Neural progenitor cell (in vitro differentiated cells): ENCODE data around the gene PHLDA1. TPM values are rescaled to one million over a fixed set of nuclear protein-coding genes. Genes with fewer than 3 reads are reported as not detected.

Source experiments
- DNase-seq: peaks from one replicate; pipeline ENCODE4 v3.0.0-alpha.2; 2016; ENCODE audit warnings: low spot score
- H2AFZ ChIP-seq: fragments of 200-600 bp; sonication (generic); replicated peaks from 2 replicates; pipeline ENCODE4 v1.6.1; 2016; ENCODE audit warnings: antibody characterized with exemption
- H3F3A ChIP-seq: fragments of 200-600 bp; sonication (generic); 2 replicates; pipeline ENCODE4 v1.6.1; 2016; ENCODE audit warnings: antibody characterized with exemption, low read depth
- H3K27ac ChIP-seq: fragments of 200-600 bp; sonication (generic); 2 replicates; pipeline ENCODE4 v1.5.1; 2016; ENCODE audit warnings: mild to moderate bottlenecking
- H3K27me3 ChIP-seq: fragments of 200-600 bp; sonication (generic); 2 replicates; pipeline ENCODE4 v1.6.1; 2016; ENCODE audit warnings: mild to moderate bottlenecking, moderate library complexity
- H3K36me3 ChIP-seq: fragments of 200-600 bp; sonication (generic); 2 replicates; pipeline ENCODE4 v1.5.1; 2016
- H3K4me1 ChIP-seq: fragments of 200-600 bp; sonication (generic); 2 replicates; pipeline ENCODE4 v1.6.1; 2016; ENCODE audit warnings: mixed run types
- H3K4me2 ChIP-seq: fragments of 200-600 bp; sonication (generic); 2 replicates; pipeline ENCODE4 v1.6.1; 2016
- H3K4me3 ChIP-seq: fragments of 200-600 bp; sonication (generic); 2 replicates; pipeline ENCODE4 v1.5.1; 2016
- H3K79me2 ChIP-seq: fragments of 200-600 bp; sonication (generic); 2 replicates; pipeline ENCODE4 v1.6.1; 2016; ENCODE audit warnings: low read depth
- H3K9ac ChIP-seq: fragments of 200-600 bp; sonication (generic); 2 replicates; pipeline ENCODE4 v1.6.1; 2016
- H3K9me3 ChIP-seq: fragments of 200-600 bp; sonication (generic); 2 replicates; pipeline ENCODE4 v1.5.1; 2016; ENCODE audit warnings: low read depth
- H4K20me1 ChIP-seq: fragments of 200-600 bp; sonication (generic); 2 replicates; pipeline ENCODE4 v1.6.1; 2016; ENCODE audit warnings: low read depth
- H3K27ac Mint-ChIP-seq: 3 replicates; pipeline ENCODE4 v1.8.0; 2021; ENCODE audit warnings: mixed read lengths
- H3K27me3 Mint-ChIP-seq: 2 replicates; pipeline ENCODE4 v1.8.0; 2022; ENCODE audit warnings: low read depth, mild to moderate bottlenecking, inconsistent platforms, moderate library complexity, mixed read lengths; ENCODE audit not compliant: insufficient read depth
- H3K36me3 Mint-ChIP-seq: 3 replicates; pipeline ENCODE4 v1.8.0; 2021; ENCODE audit warnings: mixed read lengths
- H3K4me1 Mint-ChIP-seq: 3 replicates; pipeline ENCODE4 v1.8.0; 2021; ENCODE audit warnings: mixed read lengths
- H3K4me3 Mint-ChIP-seq: 3 replicates; pipeline ENCODE4 v1.8.0; 2021; ENCODE audit warnings: mild to moderate bottlenecking, moderate library complexity, mixed read lengths
- H3K9me3 Mint-ChIP-seq: 3 replicates; pipeline ENCODE4 v1.8.0; 2020; ENCODE audit warnings: mixed read lengths
- CTCF ChIP-seq: fragments of 200-600 bp; sonication (generic); IDR thresholded peaks from 2 replicates; pipeline ENCODE4 v1.5.1; 2017; ENCODE audit warnings: antibody characterized with exemption, mild to moderate bottlenecking
- EZH2 ChIP-seq: fragments of 200-600 bp; sonication (generic); IDR thresholded peaks from 2 replicates; pipeline ENCODE4 v1.6.1; 2017; ENCODE audit warnings: antibody characterized with exemption, mild to moderate bottlenecking, moderate library complexity
- EZH2phosphoT487 ChIP-seq: fragments of 200-600 bp; sonication (generic); IDR thresholded peaks from 2 replicates; pipeline ENCODE4 v1.6.1; 2017; ENCODE audit warnings: antibody characterized with exemption
- total RNA-seq: library from RNA; depleted of rRNA; stranded (reverse); fragments of >200 nt; gene quantifications from 2 replicates; pipeline ENCODE4 v1.2.3, GENCODE V29; 2015; ENCODE audit warnings: low replicate concordance

Gene PHLDA1
- 1.1 and 1.2 TPM in 2 replicates for total RNA-seq

GRCh38 chr12:76031414-76032042 lies at the start of gene PHLDA1:
Gene PHLDA1 (minus strand): TSS chr12:76031776.
- Histone ChIP-seq H3K27ac (no peak within 1 kb of the TSS), H3K4me1 (peaks cover 23% of the 10 kb centered on the region), H3K9me3 (no peaks in the 10 kb centered on the region), H3K36me3 (no peaks in the 10 kb centered on the region), H3K4me3 (peak within 1 kb of the TSS; percentile 72), H3K4me2 (peak within 1 kb of the TSS; percentile 100), H3K9ac (peak within 1 kb of the TSS; percentile 11), H3K27me3 (peaks cover 29% of the 10 kb centered on the region), H2AFZ (peak within 1 kb of the TSS; percentile 92), H3K79me2 (peaks cover 19% of the 10 kb centered on the region), H3F3A (peaks cover 33% of the 10 kb centered on the region), H4K20me1 (peaks cover 13% of the 10 kb centered on the region)
- H3K36me3 Mint-ChIP-seq: no peaks in the 10 kb centered on the region
- H3K9me3 Mint-ChIP-seq: no peaks in the 10 kb centered on the region
- H3K27me3 Mint-ChIP-seq: peaks cover 6% of the 10 kb centered on the region
- peak within 1 kb of the TSS; percentile 93 for H3K27ac Mint-ChIP-seq
- H3K4me3 Mint-ChIP-seq: peak within 1 kb of the TSS; percentile 98
- H3K4me1 Mint-ChIP-seq: peaks cover 31% of the 10 kb centered on the region
- TF ChIP-seq CTCF (peak; percentile 42), EZH2 (peak; percentile 44), EZH2phosphoT487 (no peak)
- peak; percentile 93 for DNase-seq

DNA sequence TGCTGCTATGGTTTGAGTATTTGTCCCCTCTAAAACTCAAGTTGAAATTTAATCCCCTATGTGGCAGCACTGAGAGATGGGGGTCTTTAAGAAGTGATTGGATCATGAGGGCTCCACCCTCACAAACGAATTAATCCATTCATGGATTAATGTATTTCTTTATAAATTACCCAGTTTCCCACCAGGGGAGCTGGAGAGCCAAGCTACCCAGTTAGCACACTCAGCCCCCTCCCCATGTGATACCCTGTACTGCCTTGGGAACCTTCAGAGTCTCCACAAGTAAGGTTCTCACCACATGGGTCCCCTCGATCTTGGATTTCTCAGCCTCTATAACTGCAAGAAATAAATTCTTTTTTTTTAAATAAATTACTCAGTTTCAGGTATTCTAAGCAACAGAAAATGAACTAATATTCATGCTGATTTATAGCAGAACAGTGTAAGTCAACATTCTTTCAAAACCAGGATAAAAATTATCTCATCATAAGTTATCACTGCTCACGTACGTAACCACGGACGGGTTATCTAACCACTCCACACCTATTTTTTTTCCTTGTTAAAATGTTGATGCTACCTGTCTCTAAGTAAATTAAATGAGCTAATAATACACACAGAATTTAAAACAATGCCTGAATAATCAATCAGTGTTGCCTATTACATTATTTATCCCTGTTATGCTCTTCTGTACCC lies 49.3 kb upstream of the PHLDA1 start:
- Histone ChIP-seq H3K4me3 (peak overlapping the region; percentile 92), H4K20me1 (peaks cover 79% of the 10 kb centered on the region)
- H3K27ac Mint-ChIP-seq: no peak overlapping the region

DNA sequence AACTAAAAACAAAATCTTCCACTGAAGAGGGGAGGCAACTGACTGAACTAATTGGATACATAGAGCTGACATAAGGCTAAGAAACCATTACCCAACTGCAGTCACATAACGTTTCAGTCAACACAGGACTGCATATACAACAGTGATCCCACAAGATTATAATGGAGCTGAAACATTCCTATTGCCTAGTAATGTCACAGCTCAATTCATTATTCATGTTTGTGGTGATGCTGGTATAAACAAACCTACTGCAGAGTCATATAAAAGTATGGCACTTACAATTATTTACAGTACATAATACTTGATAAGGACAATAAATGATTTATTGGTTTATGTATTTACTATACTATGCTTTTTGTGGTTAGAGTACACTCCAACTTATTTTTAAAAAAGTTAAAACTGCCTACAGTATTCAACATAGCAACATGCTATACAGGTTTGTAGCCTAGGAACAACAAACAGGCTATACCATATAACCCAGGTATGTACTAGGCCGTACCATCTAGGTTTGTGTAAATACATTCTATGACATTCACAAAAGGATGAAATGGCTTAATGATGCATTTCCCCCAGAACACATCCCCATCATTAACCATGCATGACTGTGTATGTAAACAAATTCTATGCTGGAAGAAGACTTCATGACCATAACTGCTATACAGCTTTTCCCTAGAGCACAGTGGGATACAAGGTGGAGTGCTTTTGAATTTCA lies 48.6 kb upstream of the PHLDA1 start:
- Histone ChIP-seq H3K9ac (no peak overlapping the region), H4K20me1 (peaks cover 86% of the 10 kb centered on the region), H3K4me3 (no peak overlapping the region), H3K79me2 (peaks cover 93% of the 10 kb centered on the region), H3K9me3 (no peaks in the 10 kb centered on the region), H3K27me3 (no peaks in the 10 kb centered on the region), H3K27ac (no peak overlapping the region), H3K36me3 (no peaks in the 10 kb centered on the region), H2AFZ (no peak overlapping the region), H3F3A (peaks cover 10% of the 10 kb centered on the region), H3K4me1 (peaks cover 17% of the 10 kb centered on the region), H3K4me2 (no peak overlapping the region)
- no peak overlapping the region for H3K4me3 Mint-ChIP-seq
- no peak for DNase-seq
- H3K27ac Mint-ChIP-seq: no peak overlapping the region
- H3K4me1 Mint-ChIP-seq: peaks cover 16% of the 10 kb centered on the region
- H3K27me3 Mint-ChIP-seq: peaks cover 2% of the 10 kb centered on the region
- peaks cover 62% of the 10 kb centered on the region for H3K36me3 Mint-ChIP-seq
- H3K9me3 Mint-ChIP-seq: peaks cover 54% of the 10 kb centered on the region
- TF ChIP-seq CTCF (no peak), EZH2 (no peak), EZH2phosphoT487 (no peak)

More for the DNA sequence above, 49.3 kb upstream of the PHLDA1 start:
- no peak overlapping the region for H3K9ac ChIP-seq
- no peaks in the 10 kb centered on the region for H3K27me3 ChIP-seq
- no peak overlapping the region for H2AFZ ChIP-seq
- Mint-ChIP-seq H3K4me1 (peaks cover 22% of the 10 kb centered on the region), H3K9me3 (peaks cover 52% of the 10 kb centered on the region), H3K4me3 (no peak overlapping the region), H3K27me3 (peaks cover 2% of the 10 kb centered on the region), H3K36me3 (peaks cover 59% of the 10 kb centered on the region)
- DNase-seq: peak; percentile 49
- no peak overlapping the region for H3K27ac ChIP-seq
- H3K79me2 ChIP-seq: peaks cover 86% of the 10 kb centered on the region
- H3K9me3 ChIP-seq: no peaks in the 10 kb centered on the region
- H3K36me3 ChIP-seq: no peaks in the 10 kb centered on the region
- H3F3A ChIP-seq: peaks cover 17% of the 10 kb centered on the region
- peaks cover 24% of the 10 kb centered on the region for H3K4me1 ChIP-seq
- H3K4me2 ChIP-seq: no peak overlapping the region
- TF ChIP-seq EZH2 (no peak), CTCF (peak; percentile 35)
